Skeletal muscle tissue (tissue), 4 donors: ENCODE measurements around the gene ROCK2. TPM values are rescaled to one million over a fixed set of nuclear protein-coding genes. Genes with fewer than 3 reads are reported as not detected.
"Not testable (repeated sequence)": the region's sequence is repeated elsewhere in the genome, so short reads cannot be mapped to it uniquely, and the experiment has no call there.

Experiments used
- H3K27ac ChIP-seq: one replicate; pipeline ENCODE4 v1.7.0; 2013; ENCODE audit warnings: mild to moderate bottlenecking, low read depth, low read length, inconsistent platforms
- H3K27me3 ChIP-seq, 3 donors: one replicate each; pipeline ENCODE4 v1.7.0; 2013; ENCODE audit warnings: low read length in 3 of 3; ENCODE audit not compliant: control insufficient read depth in 3 of 3, insufficient read depth in 3 of 3
- H3K36me3 ChIP-seq, 3 donors: one replicate each; pipeline ENCODE4 v1.7.0; 2013; ENCODE audit warnings: low read length in 3 of 3; ENCODE audit not compliant: control insufficient read depth in 3 of 3, insufficient read depth in 3 of 3
- H3K4me1 ChIP-seq, 3 donors: one replicate each; pipeline ENCODE4 v1.7.0; 2013; ENCODE audit warnings: low read length in 3 of 3, mild to moderate bottlenecking in 3 of 3; ENCODE audit not compliant: control insufficient read depth in 3 of 3, insufficient read depth in 3 of 3
- H3K4me3 ChIP-seq, 3 donors: one replicate each; pipeline ENCODE4 v1.7.0; 2013; ENCODE audit warnings: low read length in 3 of 3
- H3K9ac ChIP-seq, 3 donors: one replicate each; pipeline ENCODE4 v1.7.0; 2013; ENCODE audit warnings: low read length in 3 of 3, mild to moderate bottlenecking in 3 of 3, moderate library complexity in 2 of 3, low read depth in 1 of 3
- H3K9me3 ChIP-seq, 3 donors: one replicate each; pipeline ENCODE4 v1.7.0; 2013; ENCODE audit warnings: low read length in 3 of 3; ENCODE audit not compliant: control insufficient read depth in 3 of 3
- total RNA-seq: library from RNA; depleted of rRNA; stranded (reverse); fragments of >200 nt; gene quantifications from one replicate; pipeline ENCODE4 v1.2.3, GENCODE V29; 2014
- donor health status: Osteomylitis.

The ROCK2 gene
- total RNA-seq, 1 donor from 2014 or later = 37.1 TPM

- not testable (repeated sequence) for H3K27ac ChIP-seq, H3K36me3 ChIP-seq, H3K9ac ChIP-seq, H3K4me3 ChIP-seq, H3K27me3 ChIP-seq, H3K9me3 ChIP-seq, H3K4me1 ChIP-seq
These were observed 82.0 kb downstream of the ROCK2 start for GRCh38 chr2:11262438-11262837.

- H3K27ac ChIP-seq, H3K9ac ChIP-seq, H3K9me3 ChIP-seq, H3K27me3 ChIP-seq, H3K4me1 ChIP-seq, H3K4me3 ChIP-seq, H3K36me3 ChIP-seq: not testable (repeated sequence)
These were observed 82.9 kb downstream of the ROCK2 start for GRCh38 chr2:11261564-11261963.

- H3K27me3 ChIP-seq = no peaks in the 10 kb centered on the region
- no peaks in the 10 kb centered on the region for H3K4me1 ChIP-seq
- no peaks in the 10 kb centered on the region for H3K9me3 ChIP-seq
- H3K36me3 ChIP-seq = peaks cover 0 to 3% (median 0%) of the 10 kb centered on the region in 3 donors
- no peak overlapping the region for H3K9ac ChIP-seq
- H3K27ac ChIP-seq = no peak overlapping the region
- H3K4me3 ChIP-seq = no peak overlapping the region
These were observed 83.5 kb downstream of the ROCK2 start for GRCh38 chr2:11260979-11261378.

GRCh38 chr2:11257964-11258363, 86.5 kb downstream of the ROCK2 start:
- no peak overlapping the region for H3K9ac ChIP-seq
- H3K36me3 ChIP-seq = peaks cover 0 to 3% (median 0%) of the 10 kb centered on the region in 3 donors
- no peaks in the 10 kb centered on the region for H3K27me3 ChIP-seq
- peaks cover 0 to 7% (median 4%) of the 10 kb centered on the region in 3 donors for H3K4me1 ChIP-seq
- H3K4me3 ChIP-seq = no peak overlapping the region
- H3K9me3 ChIP-seq = no peaks in the 10 kb centered on the region
- H3K27ac ChIP-seq = no peak overlapping the region

GRCh38 chr2:11257078-11257477, 87.4 kb downstream of the ROCK2 start:
- Histone ChIP-seq H3K4me1 (peaks cover 0 to 7% (median 4%) of the 10 kb centered on the region in 3 donors), H3K27me3 (no peaks in the 10 kb centered on the region), H3K9me3 (no peaks in the 10 kb centered on the region), H3K36me3 (peaks cover 0 to 3% (median 0%) of the 10 kb centered on the region in 3 donors), H3K4me3 (no peak overlapping the region), H3K9ac (no peak overlapping the region), H3K27ac (no peak overlapping the region)

- Histone ChIP-seq H3K9me3 (no peaks in the 10 kb centered on the region), H3K4me1 (peaks cover 0 to 7% (median 4%) of the 10 kb centered on the region in 3 donors), H3K27me3 (no peaks in the 10 kb centered on the region), H3K36me3 (peaks cover 0 to 3% (median 0%) of the 10 kb centered on the region in 3 donors), H3K4me3 (no peak overlapping the region), H3K9ac (no peak overlapping the region), H3K27ac (no peak overlapping the region)
These were observed 88.3 kb downstream of the ROCK2 start for GRCh38 chr2:11256166-11256565.

GRCh38 chr2:11254100-11254536, 90.3 kb downstream of the ROCK2 start:
- no peak overlapping the region for H3K27ac ChIP-seq
- no peak overlapping the region for H3K9ac ChIP-seq
- H3K4me3 ChIP-seq = no peak overlapping the region
- no peaks in the 10 kb centered on the region for H3K27me3 ChIP-seq
- peaks cover 0 to 11% (median 4%) of the 10 kb centered on the region in 3 donors for H3K4me1 ChIP-seq
- no peaks in the 10 kb centered on the region for H3K9me3 ChIP-seq
- peaks cover 0 to 3% (median 0%) of the 10 kb centered on the region in 3 donors for H3K36me3 ChIP-seq

- H3K27ac ChIP-seq, H3K9ac ChIP-seq, H3K9me3 ChIP-seq, H3K27me3 ChIP-seq, H3K4me3 ChIP-seq, H3K36me3 ChIP-seq: not testable (repeated sequence)
- peaks cover 0 to 11% (median 4%) of the 10 kb centered on the region in 3 donors for H3K4me1 ChIP-seq
These were observed 92.0 kb downstream of the ROCK2 start for GRCh38 chr2:11252458-11252857.

GRCh38 chr2:11250400-11251196, 93.8 kb downstream of the ROCK2 start:
- no peaks in the 10 kb centered on the region for H3K36me3 ChIP-seq
- H3K4me3 ChIP-seq = no peak overlapping the region
- H3K9me3 ChIP-seq = no peaks in the 10 kb centered on the region
- no peak overlapping the region for H3K9ac ChIP-seq
- H3K27me3 ChIP-seq = no peaks in the 10 kb centered on the region
- peaks cover 0 to 11% (median 4%) of the 10 kb centered on the region in 3 donors for H3K4me1 ChIP-seq
- no peak overlapping the region for H3K27ac ChIP-seq

- H3K27me3 ChIP-seq = no peaks in the 10 kb centered on the region
- H3K9me3 ChIP-seq = no peaks in the 10 kb centered on the region
- no peak overlapping the region for H3K9ac ChIP-seq
- no peak overlapping the region for H3K27ac ChIP-seq
- H3K4me3 ChIP-seq = no peak overlapping the region
- H3K36me3 ChIP-seq = no peaks in the 10 kb centered on the region
- no peaks in the 10 kb centered on the region for H3K4me1 ChIP-seq
These were observed 99.1 kb downstream of the ROCK2 start for GRCh38 chr2:11245322-11245721.
